Measurements from ENCODE around the gene UPK3A. TPM values are rescaled to one million over a fixed set of nuclear protein-coding genes. Genes with fewer than 3 reads are reported as not detected.
"Not testable (repeated sequence)": the region's sequence is repeated elsewhere in the genome, so short reads cannot be mapped to it uniquely, and the experiment has no call there.

Gene UPK3A
- total and polyA plus RNA-seq, 2 donors: 15.4 to 88.9 TPM

DNA sequence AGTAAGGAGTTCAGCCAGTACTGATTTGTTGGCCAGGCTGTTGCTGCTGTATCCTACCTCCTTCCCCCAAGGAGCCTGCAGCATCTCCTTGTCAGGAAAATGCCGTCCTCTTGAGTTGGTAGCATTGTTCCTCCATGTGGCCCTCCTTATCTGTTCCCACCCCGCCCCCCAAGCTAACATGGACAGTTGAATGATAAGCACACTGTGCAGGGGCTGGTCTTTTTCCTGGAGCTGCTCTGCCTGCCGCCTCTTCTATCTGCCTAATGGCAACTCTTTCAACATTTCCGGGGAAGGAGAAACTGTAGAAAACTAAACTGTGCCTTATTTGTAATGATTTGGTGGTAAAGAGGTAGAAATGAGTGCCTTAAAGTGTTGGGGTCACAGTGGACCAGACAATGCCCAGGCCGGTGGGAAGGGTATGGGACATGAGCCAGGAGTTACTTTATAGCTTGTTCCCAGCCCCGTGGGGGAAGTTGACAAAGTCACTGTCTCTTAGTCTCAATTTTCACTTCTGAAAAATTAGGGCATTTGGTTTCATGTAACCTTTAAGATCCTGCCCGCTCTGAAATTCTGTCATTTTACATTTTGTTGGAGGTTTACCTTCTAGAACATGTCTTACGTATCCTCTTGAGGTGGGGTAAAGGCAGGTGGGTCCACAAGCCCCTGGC is 29.4 kb downstream of the UPK3A start:
- Histone ChIP-seq H3K27ac (ENCODE audit: low read depth) (no peak overlapping the region), H3K4me1 (ENCODE audit: insufficient read depth) (peaks cover 1% of the 10 kb centered on the region), H3K36me3 (ENCODE audit: insufficient read depth) (no peaks in the 10 kb centered on the region), H3K4me3 (ENCODE audit: low read depth, low read length) (no peak overlapping the region)
- no peak for DNase-seq (ENCODE audit: extremely low spot score)
- WGBS: 67% methylated on average over 8 of the region's 8 CpGs

DNA sequence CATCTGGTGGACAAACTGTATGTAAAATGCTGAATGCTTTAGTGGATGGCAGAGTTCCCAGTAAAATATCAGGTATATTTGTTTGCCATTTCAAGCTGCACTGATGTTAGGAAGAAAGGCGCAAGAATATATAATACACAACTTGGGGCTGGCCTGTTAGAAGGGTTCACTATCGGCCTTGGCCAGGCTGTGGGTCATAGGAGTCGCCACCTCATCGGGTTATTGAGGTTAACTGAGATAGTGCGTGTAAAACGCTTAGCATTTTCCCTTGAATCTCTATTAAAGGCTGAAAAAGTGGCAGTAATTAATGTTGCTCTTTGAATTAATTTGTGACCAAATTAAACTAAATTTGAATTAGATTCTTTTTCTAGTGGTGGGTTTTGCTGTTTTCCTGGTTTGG is 30.0 kb downstream of the UPK3A start:
- Histone ChIP-seq H3K27ac (ENCODE audit: low read depth) (no peak overlapping the region), H3K4me1 (ENCODE audit: insufficient read depth) (peaks cover 2% of the 10 kb centered on the region), H3K4me3 (ENCODE audit: low read depth, low read length) (no peak overlapping the region), H3K36me3 (ENCODE audit: insufficient read depth) (no peaks in the 10 kb centered on the region)
- WGBS: 98% methylated on average over 6 of the region's 6 CpGs
- no peak for DNase-seq (ENCODE audit: extremely low spot score)

DNA sequence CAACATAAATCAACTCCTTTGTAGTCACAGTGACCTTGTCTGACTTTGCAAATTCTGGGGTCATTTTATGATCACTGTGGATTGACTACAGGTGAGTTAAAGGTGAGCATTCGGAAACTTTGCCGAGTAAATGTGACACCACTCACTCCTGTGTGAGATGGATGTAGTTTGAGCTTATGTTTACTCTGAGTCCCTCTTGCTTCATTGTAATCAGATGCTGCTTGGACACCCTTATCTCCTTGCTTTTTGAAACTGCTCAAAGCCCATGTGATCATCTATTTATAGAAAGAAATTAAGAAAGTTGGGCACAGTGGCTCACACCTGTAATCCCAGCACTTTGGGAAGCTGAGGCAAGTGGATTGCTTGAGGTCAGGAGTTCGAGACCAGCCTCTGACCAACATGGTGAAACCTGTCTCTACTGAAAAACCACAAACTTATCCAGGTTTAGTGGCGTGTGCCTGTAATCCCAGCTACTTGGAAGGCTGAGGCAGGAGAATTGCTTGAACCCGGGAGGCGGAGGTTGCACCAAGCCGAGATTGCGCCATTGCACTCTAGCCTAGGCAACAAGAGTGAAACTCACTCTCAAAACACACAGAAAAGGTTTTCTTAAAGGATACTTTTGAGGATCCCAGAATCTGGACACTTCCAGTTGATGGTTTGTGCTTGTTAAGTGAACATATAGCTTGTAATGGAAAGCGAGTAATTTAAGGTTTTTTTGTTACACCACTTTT is 32.2 kb downstream of the UPK3A start:
- Histone ChIP-seq H3K4me1 (ENCODE audit: insufficient read depth) (peaks cover 4% of the 10 kb centered on the region), H3K4me3 (ENCODE audit: low read depth, low read length) (no peak overlapping the region), H3K27ac (ENCODE audit: low read depth) (no peak overlapping the region), H3K36me3 (ENCODE audit: insufficient read depth) (no peaks in the 10 kb centered on the region)
- WGBS: 92% methylated on average over 9 of the region's 9 CpGs
- no peak for DNase-seq (ENCODE audit: extremely low spot score)

DNA sequence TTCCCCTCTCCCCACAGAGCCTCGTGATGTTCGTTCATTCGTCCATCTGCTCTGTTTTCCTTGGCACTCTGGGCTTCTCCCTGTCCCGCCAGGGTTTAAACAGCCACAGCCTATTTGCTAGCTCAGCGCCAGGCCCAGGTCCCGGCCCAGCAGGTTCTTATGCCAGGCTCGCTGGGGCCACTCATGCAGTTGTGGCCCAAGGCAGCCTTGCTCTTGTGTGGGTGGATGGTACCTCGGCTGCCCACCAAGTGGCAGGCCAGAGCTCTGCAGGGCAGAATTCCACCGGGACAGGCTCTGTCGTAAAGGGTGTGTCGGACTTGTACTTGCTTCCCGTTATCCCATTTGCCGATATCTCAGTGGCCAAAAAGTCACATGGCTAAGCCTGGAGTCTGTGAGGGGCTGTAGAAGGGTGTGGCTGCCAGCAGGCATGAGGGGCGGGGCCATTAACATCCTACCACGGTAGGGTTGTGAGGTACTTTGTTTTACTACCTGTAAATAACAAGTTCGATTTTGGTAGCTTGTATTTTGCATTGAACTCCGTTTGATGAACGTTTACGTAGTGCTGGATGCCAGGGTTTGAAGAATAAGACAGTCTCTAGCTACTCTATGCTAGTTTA is 32.9 kb downstream of the UPK3A start:
- 38% methylated on average over 19 of the region's 19 CpGs for WGBS
- Histone ChIP-seq H3K4me3 (ENCODE audit: low read depth, low read length) (no peak overlapping the region), H3K27ac (ENCODE audit: low read depth) (peak overlapping the region; percentile 80), H3K36me3 (ENCODE audit: insufficient read depth) (no peaks in the 10 kb centered on the region), H3K4me1 (ENCODE audit: insufficient read depth) (peaks cover 4% of the 10 kb centered on the region)
- DNase-seq (ENCODE audit: extremely low spot score): no peak

DNA sequence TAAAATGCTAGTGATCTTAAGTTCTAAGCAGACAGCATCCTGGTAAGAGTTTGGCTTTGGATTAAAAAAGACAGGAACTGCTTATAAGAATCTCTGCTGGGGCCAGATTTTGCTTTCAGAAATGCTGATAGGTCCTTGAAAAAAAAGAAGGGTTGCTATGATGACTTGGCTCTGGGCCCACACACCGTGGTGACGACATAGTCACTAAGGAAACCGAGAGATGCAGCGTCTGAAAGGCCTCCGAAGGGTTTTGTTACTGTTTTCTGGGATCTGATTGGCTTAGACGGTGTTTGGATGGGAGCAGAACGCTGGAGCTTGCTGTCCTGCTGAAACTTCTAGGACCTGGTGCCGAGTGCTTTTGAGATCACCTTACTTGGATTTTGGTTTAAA is 33.4 kb downstream of the UPK3A start:
- no peak overlapping the region for H3K4me3 ChIP-seq (ENCODE audit: low read depth, low read length)

DNA sequence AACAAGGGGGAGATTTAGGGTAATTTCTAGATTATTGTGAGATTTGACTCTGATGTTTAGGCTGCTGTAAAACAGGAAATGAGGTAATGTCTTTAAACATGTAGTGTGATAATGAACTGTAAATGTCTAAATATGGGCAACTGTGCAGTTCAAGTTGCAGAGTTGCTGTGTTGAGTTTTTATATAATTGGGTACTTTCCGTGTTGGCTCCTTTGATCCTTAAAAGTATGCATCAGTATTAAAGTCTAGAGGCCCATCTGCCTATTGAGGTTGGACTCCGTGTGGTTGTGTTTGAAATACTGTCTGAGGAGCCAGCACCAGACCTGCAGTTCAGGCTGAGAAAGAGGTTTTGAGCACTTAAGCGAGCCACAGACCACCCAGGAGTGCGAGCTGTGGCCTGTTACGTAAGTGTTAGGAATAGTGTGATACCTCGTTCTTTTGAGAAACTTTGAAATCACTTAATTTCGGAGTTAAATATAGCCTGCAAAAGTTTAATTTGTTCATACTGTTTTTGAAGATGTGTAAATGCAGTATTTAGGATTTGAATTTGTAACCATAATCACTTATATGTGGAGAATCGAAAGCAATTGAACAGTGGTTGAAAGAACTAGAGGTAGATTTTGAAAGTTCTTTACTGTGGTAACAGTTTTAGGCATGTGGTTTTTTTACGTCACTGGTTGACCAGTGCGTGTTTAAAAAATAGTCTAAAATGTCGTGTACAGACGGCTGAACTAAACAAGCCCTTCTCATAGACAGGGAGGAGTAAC is 34.0 kb downstream of the UPK3A start:
- Histone ChIP-seq H3K36me3 (ENCODE audit: insufficient read depth) (peaks cover 2% of the 10 kb centered on the region), H3K4me1 (ENCODE audit: insufficient read depth) (peaks cover 4% of the 10 kb centered on the region), H3K4me3 (ENCODE audit: low read depth, low read length) (no peak overlapping the region), H3K27ac (ENCODE audit: low read depth) (peak overlapping the region; percentile 79)
- DNase-seq (ENCODE audit: extremely low spot score): no peak
- WGBS: 35% methylated on average over 12 of the region's 12 CpGs

More for the DNA sequence above, 33.4 kb downstream of the UPK3A start:
- Histone ChIP-seq H3K36me3 (ENCODE audit: insufficient read depth) (no peaks in the 10 kb centered on the region), H3K27ac (ENCODE audit: low read depth) (peak overlapping the region; percentile 80), H3K4me1 (ENCODE audit: insufficient read depth) (peaks cover 4% of the 10 kb centered on the region)
- peak; percentile 78 for DNase-seq (ENCODE audit: extremely low spot score)
- WGBS: 3% methylated on average over 8 of the region's 8 CpGs

DNA sequence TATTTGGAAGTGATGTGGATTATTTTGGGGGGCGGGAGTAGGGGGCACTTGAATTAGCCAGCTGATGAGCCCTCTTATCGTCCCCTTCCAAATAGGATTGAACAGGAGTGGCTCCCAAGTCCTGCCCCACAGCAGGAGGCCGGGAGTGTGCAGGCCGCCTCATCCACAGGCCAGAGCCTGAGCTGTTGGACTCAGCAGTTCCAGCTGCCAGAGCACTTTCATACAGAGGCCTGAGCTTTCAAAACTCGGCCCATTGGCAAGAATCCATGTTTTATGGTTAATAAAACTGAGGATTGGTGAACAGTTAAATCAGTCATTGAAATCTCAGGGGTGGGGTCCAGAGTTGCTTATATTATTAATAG is 34.6 kb downstream of the UPK3A start:
- 26% methylated on average over 5 of the region's 5 CpGs for WGBS
- DNase-seq (ENCODE audit: extremely low spot score): no peak
- H3K4me1 ChIP-seq (ENCODE audit: insufficient read depth): peaks cover 4% of the 10 kb centered on the region
- H3K36me3 ChIP-seq (ENCODE audit: insufficient read depth): peaks cover 4% of the 10 kb centered on the region
- H3K27ac ChIP-seq (ENCODE audit: low read depth): peak overlapping the region; percentile 65
- no peak overlapping the region for H3K4me3 ChIP-seq (ENCODE audit: low read depth, low read length)

DNA sequence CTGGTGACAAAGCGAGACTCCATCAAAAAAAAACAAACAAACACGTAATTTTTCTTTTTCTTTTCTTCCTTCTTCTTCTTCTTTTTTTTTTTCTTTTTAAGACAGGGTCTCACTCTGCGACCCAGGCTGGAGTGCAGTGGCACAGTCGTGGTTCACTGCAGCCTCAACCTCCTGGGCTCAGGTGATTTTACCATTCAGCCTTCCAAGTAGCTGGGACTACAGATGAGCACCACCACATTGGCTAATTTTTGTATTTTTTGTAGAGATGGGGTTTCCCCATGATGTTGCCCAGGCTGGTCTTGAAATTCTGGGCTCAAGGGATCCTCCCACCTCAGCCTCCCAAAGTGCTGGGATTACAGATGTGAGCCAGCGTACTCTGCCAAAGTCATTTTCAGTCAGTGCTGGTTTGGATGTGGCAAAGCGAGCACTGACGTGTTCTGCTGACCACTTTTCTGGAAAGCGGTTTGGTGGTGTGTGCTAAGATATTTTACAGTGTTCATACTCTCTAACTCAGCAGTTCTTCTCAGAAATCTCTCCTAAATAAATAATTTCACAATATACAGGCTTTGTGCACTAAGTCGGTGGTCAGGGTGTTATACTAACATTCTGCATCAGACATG is 35.7 kb downstream of the UPK3A start:
- peaks cover 4% of the 10 kb centered on the region for H3K4me1 ChIP-seq (ENCODE audit: insufficient read depth)
- H3K36me3 ChIP-seq (ENCODE audit: insufficient read depth): peaks cover 4% of the 10 kb centered on the region
- DNase-seq (ENCODE audit: extremely low spot score): no peak
- H3K27ac ChIP-seq (ENCODE audit: low read depth): no peak overlapping the region
- 73% methylated on average over 9 of the region's 9 CpGs for WGBS
- no peak overlapping the region for H3K4me3 ChIP-seq (ENCODE audit: low read depth, low read length)

DNA sequence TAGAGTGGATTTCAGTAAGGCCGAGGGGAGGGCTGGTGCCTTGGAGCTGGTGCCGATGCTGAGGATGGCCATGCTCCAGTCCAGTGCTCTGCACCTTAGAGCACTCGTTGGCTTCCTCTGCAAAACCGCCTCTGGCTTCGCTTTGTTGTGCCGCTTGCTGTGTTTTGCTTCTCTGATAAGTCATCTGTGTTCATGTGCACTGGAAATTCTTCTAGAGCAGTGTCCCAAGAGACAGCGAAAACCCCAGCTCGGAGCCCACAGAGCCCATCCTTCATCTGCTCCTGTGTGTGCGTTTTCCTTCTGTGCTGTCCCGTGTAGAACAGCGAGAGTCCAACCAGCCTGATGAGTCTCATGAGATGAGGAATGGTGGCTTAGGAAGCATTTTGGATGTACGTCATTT is 37.1 kb downstream of the UPK3A start:
- 88% methylated on average over 12 of the region's 12 CpGs for WGBS
- Histone ChIP-seq H3K36me3 (ENCODE audit: insufficient read depth) (peaks cover 4% of the 10 kb centered on the region), H3K4me3 (ENCODE audit: low read depth, low read length) (no peak overlapping the region), H3K4me1 (ENCODE audit: insufficient read depth) (peaks cover 4% of the 10 kb centered on the region), H3K27ac (ENCODE audit: low read depth) (no peak overlapping the region)
- no peak for DNase-seq (ENCODE audit: extremely low spot score)

DNA sequence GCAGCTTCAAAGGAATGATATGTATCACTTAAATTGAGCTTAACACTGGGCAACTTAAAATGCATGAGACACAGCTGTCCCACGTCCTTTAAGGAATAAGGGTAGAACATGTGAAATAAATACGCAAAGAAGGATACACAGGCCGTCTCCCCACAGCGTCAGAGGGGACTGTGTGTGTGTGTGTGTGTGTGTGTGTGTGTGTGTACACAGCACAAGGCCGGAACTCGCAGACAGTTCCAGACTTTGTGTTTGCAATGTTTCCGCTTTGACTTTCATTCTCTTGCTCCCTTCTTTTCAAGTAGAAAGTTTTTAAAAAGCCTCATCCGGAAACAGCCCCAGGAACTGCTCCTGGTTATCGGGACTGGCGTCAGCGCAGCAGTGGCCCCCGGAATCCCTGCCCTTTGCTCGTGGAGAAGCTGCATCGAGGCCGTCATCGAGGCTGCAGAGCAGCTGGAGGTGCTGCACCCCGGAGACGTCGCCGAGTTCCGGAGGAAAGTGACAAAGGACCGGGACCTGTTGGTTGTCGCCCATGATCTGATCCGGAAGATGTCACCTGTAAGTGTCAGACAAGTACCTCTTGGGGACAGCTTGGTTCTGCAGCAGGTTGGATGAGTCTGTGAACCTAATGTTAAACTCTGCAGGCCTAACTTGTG is 38.2 kb downstream of the UPK3A start:
- DNase-seq (ENCODE audit: extremely low spot score): no peak
- Histone ChIP-seq H3K36me3 (ENCODE audit: insufficient read depth) (peaks cover 4% of the 10 kb centered on the region), H3K27ac (ENCODE audit: low read depth) (no peak overlapping the region), H3K4me1 (ENCODE audit: insufficient read depth) (peaks cover 4% of the 10 kb centered on the region), H3K4me3 (ENCODE audit: low read depth, low read length) (no peak overlapping the region)
- WGBS: 91% methylated on average over 24 of the region's 24 CpGs

DNA sequence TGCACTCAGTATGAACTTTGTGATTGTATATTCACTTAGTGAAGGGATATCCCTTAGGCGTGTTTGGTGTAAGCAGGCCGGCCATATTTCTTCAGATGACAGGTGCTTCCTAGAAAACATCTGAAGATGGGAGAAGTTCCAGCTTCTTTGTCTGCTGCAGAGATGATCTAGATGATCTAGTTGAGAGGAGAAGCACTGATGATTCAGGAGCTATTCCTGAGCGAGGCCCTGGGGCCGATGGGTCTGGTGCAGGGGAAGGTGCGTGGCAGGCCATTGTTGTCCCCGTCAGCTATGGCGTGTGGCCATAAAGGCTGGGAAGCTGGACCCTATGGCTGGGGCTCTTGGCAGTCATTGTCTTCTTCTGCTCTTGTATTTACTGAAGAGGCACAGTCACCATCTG is 38.9 kb downstream of the UPK3A start:
- Histone ChIP-seq H3K27ac (ENCODE audit: low read depth) (no peak overlapping the region), H3K36me3 (ENCODE audit: insufficient read depth) (peaks cover 4% of the 10 kb centered on the region), H3K4me3 (ENCODE audit: low read depth, low read length) (no peak overlapping the region), H3K4me1 (ENCODE audit: insufficient read depth) (peaks cover 4% of the 10 kb centered on the region)
- DNase-seq (ENCODE audit: extremely low spot score): no peak
- 89% methylated on average over 7 of the region's 7 CpGs for WGBS

DNA sequence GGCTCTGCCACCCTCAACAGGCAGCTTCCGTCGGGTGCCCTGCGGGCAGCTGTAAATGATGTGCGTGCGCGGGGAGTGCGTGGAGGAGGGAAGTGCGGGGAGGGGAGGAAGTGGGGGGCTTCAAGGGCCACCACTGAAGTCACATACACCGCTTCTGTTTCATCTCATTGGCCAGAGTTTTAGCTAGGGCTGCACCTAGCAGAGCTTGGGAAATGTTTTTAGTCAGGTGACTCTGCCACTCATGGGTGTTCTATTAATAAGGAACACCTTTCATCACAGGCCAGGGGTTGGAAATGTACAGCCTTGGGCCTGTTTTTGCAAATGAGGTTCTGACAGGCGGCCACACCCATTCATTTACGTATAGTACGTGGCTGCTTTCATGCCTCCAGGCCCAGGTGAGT is 39.6 kb downstream of the UPK3A start:
- H3K4me1 ChIP-seq (ENCODE audit: insufficient read depth): peaks cover 2% of the 10 kb centered on the region
- H3K36me3 ChIP-seq (ENCODE audit: insufficient read depth): peaks cover 4% of the 10 kb centered on the region
- DNase-seq (ENCODE audit: extremely low spot score): no peak
- no peak overlapping the region for H3K4me3 ChIP-seq (ENCODE audit: low read depth, low read length)
- 94% methylated on average over 12 of the region's 12 CpGs for WGBS
- H3K27ac ChIP-seq (ENCODE audit: low read depth): no peak overlapping the region

DNA sequence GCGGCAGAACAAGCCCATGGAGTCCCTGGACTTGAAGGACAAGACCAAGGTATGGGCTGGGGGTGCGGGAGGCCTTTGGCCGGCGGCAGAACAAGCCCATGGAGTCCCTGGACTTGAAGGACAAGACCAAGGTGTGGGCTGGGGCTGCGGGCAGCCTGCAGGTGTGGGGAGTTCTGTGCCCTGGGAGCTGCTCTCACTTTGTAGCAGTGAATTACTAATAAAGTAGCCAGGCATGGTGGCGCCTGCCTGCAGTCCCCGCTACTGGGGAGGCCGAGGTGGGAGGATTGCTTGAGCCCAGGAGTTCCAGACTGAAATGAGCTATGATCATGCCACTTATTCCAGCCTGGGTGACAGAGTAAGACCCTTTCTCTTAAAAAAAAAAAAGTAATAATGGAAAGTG is 43.5 kb downstream of the UPK3A start:
- DNase-seq (ENCODE audit: extremely low spot score); H3K4me3 ChIP-seq (ENCODE audit: low read depth, low read length); H3K4me1 ChIP-seq (ENCODE audit: insufficient read depth); H3K36me3 ChIP-seq (ENCODE audit: insufficient read depth); H3K27ac ChIP-seq (ENCODE audit: low read depth): not testable (repeated sequence)
- 88% methylated on average over 7 of the region's 8 CpGs for WGBS

Data from urinary bladder (tissue), 4 donors.